HG02840 (cell line): ENCODE data around the gene PCDHGB3.
"Not testable (repeated sequence)": the region's sequence is repeated elsewhere in the genome, so short reads cannot be mapped to it uniquely, and the experiment has no call there.

Source experiments
- ATAC-seq: cut with Tn5 transposase; IDR thresholded peaks from one replicate; pipeline ENCODE4 v1.9.1; 2021; ENCODE audit warnings: mild to moderate bottlenecking, moderate library complexity, moderate number of reproducible peaks; ENCODE audit not compliant: unreplicated experiment, low FRiP score

The PCDHGB3 gene

GRCh38 chr5:141415275-141415618 lies 45.2 kb downstream of the PCDHGB3 start:
- not testable (repeated sequence) for ATAC-seq

DNA sequence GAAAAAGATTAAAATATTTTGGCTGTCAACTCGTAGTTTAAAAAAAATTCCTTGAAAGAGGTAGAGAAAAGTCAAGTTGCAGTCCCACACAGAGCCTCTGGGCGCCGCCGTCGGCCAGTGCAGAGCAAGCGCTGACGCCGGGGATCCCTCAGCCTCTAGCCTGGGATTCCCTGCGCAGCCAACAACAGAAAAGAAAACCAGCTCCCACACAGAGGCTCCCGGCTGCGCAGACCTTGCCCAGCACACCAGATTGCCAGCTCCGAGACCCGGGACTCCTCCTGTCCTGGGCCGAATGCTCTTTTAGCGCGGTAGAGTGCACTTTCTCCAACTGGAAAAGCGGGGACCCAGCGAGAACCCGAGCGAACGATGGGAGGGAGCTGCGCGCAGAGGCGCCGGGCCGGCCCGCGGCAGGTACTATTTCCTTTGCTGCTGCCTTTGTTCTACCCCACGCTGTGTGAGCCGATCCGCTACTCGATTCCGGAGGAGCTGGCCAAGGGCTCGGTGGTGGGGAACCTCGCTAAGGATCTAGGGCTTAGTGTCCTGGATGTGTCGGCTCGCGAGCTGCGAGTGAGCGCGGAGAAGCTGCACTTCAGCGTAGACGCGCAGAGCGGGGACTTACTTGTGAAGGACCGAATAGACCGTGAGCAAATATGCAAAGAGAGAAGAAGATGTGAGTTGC lies 47.6 kb downstream of the PCDHGB3 start, which contains the start of gene PCDHGB7:
PCDHGB7 (plus strand) TSS at position 184 of the 679 bp plus-strand sequence; CDS start at position 367, 183 bp downstream.
- not testable (repeated sequence) for ATAC-seq

DNA sequence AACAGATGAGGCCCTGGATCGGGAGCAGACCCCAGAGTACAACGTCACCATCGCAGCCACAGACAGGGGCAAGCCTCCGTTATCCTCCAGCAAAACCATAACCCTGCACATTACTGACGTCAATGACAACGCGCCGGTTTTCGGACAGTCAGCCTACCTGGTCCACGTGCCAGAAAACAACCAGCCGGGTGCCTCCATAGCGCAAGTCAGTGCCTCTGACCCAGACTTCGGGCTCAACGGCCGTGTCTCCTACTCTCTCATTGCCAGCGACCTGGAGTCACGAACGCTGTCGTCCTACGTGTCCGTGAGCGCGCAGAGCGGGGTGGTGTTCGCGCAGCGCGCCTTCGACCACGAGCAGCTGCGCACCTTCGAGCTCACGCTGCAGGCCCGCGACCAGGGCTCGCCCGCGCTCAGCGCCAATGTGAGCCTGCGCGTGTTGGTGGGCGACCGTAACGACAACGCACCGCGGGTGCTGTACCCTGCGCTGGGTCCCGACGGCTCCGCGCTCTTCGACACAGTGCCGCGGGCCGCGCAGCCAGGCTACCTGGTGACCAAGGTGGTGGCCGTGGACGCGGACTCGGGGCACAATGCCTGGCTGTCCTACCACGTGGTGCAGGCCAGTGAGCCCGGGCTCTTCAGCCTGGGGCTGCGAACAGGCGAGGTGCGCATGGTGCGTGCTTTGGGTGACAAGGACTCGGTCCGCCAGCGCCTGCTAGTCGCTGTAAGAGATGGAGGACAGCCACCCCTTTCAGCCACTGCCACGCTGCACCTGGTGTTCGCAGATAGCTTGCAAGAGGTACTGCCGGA lies 49.2 kb downstream of the PCDHGB3 start:
- no peak for ATAC-seq

DNA sequence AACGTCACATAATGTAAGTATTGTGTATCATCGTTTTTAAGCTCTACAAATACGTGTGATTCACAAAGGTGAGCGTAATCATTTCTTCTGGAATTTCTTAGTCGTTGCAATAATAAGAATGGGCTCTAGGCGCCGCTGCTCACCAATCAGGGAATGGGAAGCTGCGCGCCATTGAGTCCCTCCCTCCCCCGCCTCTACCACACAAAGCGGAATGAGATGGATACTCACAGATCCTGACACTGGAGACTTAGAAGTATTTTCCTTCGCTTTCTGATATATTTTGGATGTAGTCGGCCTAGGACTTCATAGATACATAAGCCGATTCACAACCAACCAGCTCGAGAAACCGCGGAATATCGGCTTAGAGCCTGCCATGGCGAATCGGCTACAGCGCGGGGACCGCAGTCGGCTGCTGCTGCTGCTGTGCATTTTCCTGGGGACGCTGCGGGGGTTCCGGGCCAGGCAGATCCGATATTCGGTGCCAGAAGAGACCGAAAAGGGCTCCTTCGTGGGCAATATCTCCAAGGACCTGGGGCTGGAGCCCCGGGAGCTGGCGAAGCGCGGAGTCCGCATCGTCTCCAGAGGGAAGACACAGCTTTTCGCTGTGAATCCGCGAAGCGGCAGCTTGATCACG lies 50.9 kb downstream of the PCDHGB3 start, which contains the start of gene PCDHGA11:
PCDHGA11 (plus strand) TSS at position 197 of the 634 bp plus-strand sequence; CDS start at position 374, 177 bp downstream.
- no peak for ATAC-seq

- ATAC-seq: no peak
Observed at GRCh38 chr5:141421489-141421855, 51.4 kb downstream of the PCDHGB3 start.
